K562 (cell line): ENCODE results near the gene RPS8. TPM values are rescaled to one million over a fixed set of nuclear protein-coding genes. Genes with fewer than 3 reads are reported as not detected.

Source experiments
- C11orf30 ChIP-seq: fragments of 450-650 bp; IDR thresholded peaks from 2 replicates; pipeline ENCODE4 v1.6.1; 2016; ENCODE audit warnings: low read depth, mild to moderate bottlenecking
- FOXM1 ChIP-seq, 2 experiments: fragments of 450-650 bp in 1 of 2; sonication (generic) in 1 of 2; formaldehyde crosslinking in 1 of 2; IDR thresholded peaks; 2 replicates each; pipeline versions ENCODE4 v1.6.1 to v1.9.0; 2017 to 2022; ENCODE audit warnings: low read depth in 2 of 2, mild to moderate bottlenecking in 2 of 2, missing genetic modification reagents in 1 of 2, moderate library complexity in 1 of 2
- KAT7 ChIP-seq: sonication (generic); formaldehyde crosslinking; IDR thresholded peaks from 2 replicates; pipeline ENCODE4 v1.8.0; 2022; ENCODE audit warnings: missing genetic modification reagents, mild to moderate bottlenecking, borderline replicate concordance
- MYNN ChIP-seq, 2 experiments: sonication (generic); formaldehyde crosslinking in 1 of 2; IDR thresholded peaks; 2 replicates each; pipeline versions ENCODE4 v1.5.0 to v1.6.1; 2016 to 2020; ENCODE audit warnings: antibody characterized with exemption in 1 of 2, missing genetic modification reagents in 1 of 2
- NCOR1 ChIP-seq: fragments of 450-650 bp; IDR thresholded peaks from 2 replicates; pipeline ENCODE4 v1.6.1; 2016; ENCODE audit warnings: mild to moderate bottlenecking, moderate library complexity
- NEUROD1 ChIP-seq: fragments of 150-350 bp; IDR thresholded peaks from 2 replicates; pipeline ENCODE4 v1.6.1; 2014; ENCODE audit warnings: borderline replicate concordance, low read length, low read depth; ENCODE audit not compliant: partially characterized antibody
- SP1 ChIP-seq: sonication (generic); formaldehyde crosslinking; IDR thresholded peaks from 2 replicates; pipeline ENCODE4 v1.8.1; 2022; ENCODE audit warnings: mild to moderate bottlenecking, missing genetic modification reagents
- TEAD4 ChIP-seq, 2 experiments: sonication (generic) in 1 of 2; formaldehyde crosslinking in 1 of 2; IDR thresholded peaks; 2 replicates each; pipeline versions ENCODE4 v1.6.1 to v1.8.0; 2012 to 2022; ENCODE audit warnings: borderline replicate concordance in 1 of 2, inconsistent platforms in 1 of 2, low read length in 1 of 2, mild to moderate bottlenecking in 1 of 2, missing genetic modification reagents in 1 of 2
- polyA plus RNA-seq, 8 experiments: library from polyadenylated mRNA; depleted of rRNA in 4 of 8; stranded (reverse) in 5 of 8; unstranded in 3 of 8; fragments of >200 nt; fragmentation: Nextera tagmentation in 2 of 8; fragmentation: Illumina TruSeq in 1 of 8; extraction: Ambion mirVana in 2 of 8; extraction: Trizol in 1 of 8; gene quantifications; 2 replicates each; pipeline versions ENCODE4 v1.2.1 to v1.2.3, GENCODE V29; 2011 to 2014; ENCODE audit warnings: inconsistent platforms in 1 of 8, missing spikeins in 1 of 8
- total RNA-seq, 7 experiments: library from RNA; depleted of rRNA in 6 of 7; stranded (reverse); fragments of >200 nt in 6 of 7; fragmentation: Illumina TruSeq in 2 of 7; extraction: Trizol in 2 of 7; gene quantifications; 2 replicates each; pipeline versions ENCODE4 v1.2.1 to v1.2.3, GENCODE V29; 2011 to 2021; ENCODE audit warnings: low replicate concordance in 1 of 7
- TF ChIP-seq, protein P1 (sequence below): sonication (generic); formaldehyde crosslinking; IDR thresholded peaks from 2 replicates; pipeline ENCODE4 v1.8.0; 2022; ENCODE audit warnings: mild to moderate bottlenecking, missing genetic modification reagents, borderline replicate concordance
- TF ChIP-seq, protein P2 (sequence below): fragments of 450-650 bp; IDR thresholded peaks from 2 replicates; pipeline ENCODE4 v1.6.1; 2016; ENCODE audit warnings: borderline replicate concordance
- TF ChIP-seq, protein P3 (sequence below): fragments of 450-650 bp; formaldehyde crosslinking; IDR thresholded peaks from 2 replicates; pipeline ENCODE4 v1.4.0; 2022; ENCODE audit warnings: missing genetic modification characterization
- TF ChIP-seq, protein P4 (sequence below): fragments of 250-450 bp; sonication (Bioruptor Pico); IDR thresholded peaks from 2 replicates; pipeline ENCODE4 v1.9.0; 2021; ENCODE audit warnings: mild to moderate bottlenecking, inconsistent platforms

The RPS8 gene
- total and polyA plus RNA-seq, 9 of the 15 experiments (the other 6 are each of a cell fraction or from before 2014, with no cell fraction given) = 2,431 to 4,168 (median 3,109) TPM

DNA sequence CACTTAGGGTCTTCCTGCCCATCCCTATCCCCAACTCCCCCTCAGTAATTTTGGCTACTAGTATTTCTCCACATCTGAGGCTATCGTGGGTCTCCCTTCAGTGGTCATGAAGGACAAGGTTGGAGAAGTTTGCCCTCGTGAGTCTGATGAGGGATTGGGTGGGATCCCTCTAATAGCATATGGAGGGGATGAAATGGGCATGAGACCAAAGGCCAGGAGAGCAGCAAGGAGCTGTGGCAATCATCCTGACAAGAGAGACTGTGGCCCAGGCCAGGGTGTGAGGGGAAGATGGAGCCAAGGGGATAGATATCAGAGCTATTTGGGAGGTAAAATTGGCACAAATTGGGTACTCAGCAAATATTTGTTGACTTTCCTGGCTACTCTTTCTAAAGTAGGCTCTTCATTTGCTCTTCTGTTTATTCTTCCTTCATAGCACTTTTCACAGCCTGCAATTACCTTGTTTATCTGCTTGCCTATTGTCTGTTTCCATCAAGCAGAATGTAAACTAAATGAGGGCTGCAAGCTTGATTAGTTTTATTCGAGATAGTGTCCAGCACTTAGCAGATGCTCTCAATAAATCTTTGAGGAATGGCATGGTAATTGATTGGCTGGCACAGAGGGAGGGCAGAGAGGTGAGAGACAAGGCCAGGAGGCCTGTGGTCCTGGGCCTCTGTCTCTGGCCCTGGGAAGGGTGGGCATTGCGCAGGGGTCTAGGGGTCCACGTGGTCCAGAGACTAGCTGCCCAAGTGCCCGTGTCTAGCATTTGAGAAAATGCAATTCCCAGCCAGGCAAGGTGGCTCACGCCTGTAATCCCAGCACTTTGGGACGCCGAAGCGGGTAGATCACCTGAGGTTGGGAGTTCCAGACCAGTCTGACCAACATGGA is 23.4 kb downstream of the RPS8 start (continued):
- TF ChIP-seq, protein P1, sequence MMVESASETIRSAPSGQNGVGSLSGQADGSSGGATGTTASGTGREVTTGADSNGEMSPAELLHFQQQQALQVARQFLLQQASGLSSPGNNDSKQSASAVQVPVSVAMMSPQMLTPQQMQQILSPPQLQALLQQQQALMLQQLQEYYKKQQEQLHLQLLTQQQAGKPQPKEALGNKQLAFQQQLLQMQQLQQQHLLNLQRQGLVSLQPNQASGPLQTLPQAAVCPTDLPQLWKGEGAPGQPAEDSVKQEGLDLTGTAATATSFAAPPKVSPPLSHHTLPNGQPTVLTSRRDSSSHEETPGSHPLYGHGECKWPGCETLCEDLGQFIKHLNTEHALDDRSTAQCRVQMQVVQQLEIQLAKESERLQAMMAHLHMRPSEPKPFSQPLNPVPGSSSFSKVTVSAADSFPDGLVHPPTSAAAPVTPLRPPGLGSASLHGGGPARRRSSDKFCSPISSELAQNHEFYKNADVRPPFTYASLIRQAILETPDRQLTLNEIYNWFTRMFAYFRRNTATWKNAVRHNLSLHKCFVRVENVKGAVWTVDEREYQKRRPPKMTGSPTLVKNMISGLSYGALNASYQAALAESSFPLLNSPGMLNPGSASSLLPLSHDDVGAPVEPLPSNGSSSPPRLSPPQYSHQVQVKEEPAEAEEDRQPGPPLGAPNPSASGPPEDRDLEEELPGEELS (CRISPR knock-in tag) = no peak
- TF ChIP-seq NCOR1 (no peak), KAT7 (CRISPR knock-in tag) (0 out of 2 replicates have a peak, but pooled peaks have one; percentile 3), TEAD4 (IDR thresholded peaks at IDR 0.05; ENCODE audit: low read length) (no peak), TEAD4 (CRISPR knock-in tag; IDR thresholded peaks at IDR 0.05; ENCODE audit: borderline replicate concordance) (no peak), MYNN (IDR thresholded peaks at IDR 0.05) (no peak), MYNN (CRISPR knock-in tag; IDR thresholded peaks at IDR 0.05) (no peak), NEUROD1 (no peak), SP1 (CRISPR knock-in tag) (0 out of 2 replicates have a peak, but pooled peaks have one; percentile 16), FOXM1 (IDR thresholded peaks at IDR 0.05; ENCODE audit: low read depth) (no peak), FOXM1 (CRISPR knock-in tag; IDR thresholded peaks at IDR 0.05; ENCODE audit: low read depth) (no peak), C11orf30 (peak; percentile 67)
- TF ChIP-seq, protein P2, sequence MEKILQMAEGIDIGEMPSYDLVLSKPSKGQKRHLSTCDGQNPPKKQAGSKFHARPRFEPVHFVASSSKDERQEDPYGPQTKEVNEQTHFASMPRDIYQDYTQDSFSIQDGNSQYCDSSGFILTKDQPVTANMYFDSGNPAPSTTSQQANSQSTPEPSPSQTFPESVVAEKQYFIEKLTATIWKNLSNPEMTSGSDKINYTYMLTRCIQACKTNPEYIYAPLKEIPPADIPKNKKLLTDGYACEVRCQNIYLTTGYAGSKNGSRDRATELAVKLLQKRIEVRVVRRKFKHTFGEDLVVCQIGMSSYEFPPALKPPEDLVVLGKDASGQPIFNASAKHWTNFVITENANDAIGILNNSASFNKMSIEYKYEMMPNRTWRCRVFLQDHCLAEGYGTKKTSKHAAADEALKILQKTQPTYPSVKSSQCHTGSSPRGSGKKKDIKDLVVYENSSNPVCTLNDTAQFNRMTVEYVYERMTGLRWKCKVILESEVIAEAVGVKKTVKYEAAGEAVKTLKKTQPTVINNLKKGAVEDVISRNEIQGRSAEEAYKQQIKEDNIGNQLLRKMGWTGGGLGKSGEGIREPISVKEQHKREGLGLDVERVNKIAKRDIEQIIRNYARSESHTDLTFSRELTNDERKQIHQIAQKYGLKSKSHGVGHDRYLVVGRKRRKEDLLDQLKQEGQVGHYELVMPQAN = no peak
- TF ChIP-seq, protein P3, sequence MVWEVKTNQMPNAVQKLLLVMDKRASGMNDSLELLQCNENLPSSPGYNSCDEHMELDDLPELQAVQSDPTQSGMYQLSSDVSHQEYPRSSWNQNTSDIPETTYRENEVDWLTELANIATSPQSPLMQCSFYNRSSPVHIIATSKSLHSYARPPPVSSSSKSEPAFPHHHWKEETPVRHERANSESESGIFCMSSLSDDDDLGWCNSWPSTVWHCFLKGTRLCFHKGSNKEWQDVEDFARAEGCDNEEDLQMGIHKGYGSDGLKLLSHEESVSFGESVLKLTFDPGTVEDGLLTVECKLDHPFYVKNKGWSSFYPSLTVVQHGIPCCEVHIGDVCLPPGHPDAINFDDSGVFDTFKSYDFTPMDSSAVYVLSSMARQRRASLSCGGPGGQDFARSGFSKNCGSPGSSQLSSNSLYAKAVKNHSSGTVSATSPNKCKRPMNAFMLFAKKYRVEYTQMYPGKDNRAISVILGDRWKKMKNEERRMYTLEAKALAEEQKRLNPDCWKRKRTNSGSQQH (CRISPR knock-in tag) = no peak
- TF ChIP-seq, protein P4, sequence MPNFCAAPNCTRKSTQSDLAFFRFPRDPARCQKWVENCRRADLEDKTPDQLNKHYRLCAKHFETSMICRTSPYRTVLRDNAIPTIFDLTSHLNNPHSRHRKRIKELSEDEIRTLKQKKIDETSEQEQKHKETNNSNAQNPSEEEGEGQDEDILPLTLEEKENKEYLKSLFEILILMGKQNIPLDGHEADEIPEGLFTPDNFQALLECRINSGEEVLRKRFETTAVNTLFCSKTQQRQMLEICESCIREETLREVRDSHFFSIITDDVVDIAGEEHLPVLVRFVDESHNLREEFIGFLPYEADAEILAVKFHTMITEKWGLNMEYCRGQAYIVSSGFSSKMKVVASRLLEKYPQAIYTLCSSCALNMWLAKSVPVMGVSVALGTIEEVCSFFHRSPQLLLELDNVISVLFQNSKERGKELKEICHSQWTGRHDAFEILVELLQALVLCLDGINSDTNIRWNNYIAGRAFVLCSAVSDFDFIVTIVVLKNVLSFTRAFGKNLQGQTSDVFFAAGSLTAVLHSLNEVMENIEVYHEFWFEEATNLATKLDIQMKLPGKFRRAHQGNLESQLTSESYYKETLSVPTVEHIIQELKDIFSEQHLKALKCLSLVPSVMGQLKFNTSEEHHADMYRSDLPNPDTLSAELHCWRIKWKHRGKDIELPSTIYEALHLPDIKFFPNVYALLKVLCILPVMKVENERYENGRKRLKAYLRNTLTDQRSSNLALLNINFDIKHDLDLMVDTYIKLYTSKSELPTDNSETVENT (CRISPR knock-in tag) = no peak
